ENCODE measurements around the gene PLEKHD1.
A peak's percentile ranks its signal among the peaks of the same experiment; 100 is the strongest.

PLEKHD1 gene

GRCh38 chr14:69528143-69528542 is 43.6 kb downstream of the PLEKHD1 start:
- Histone ChIP-seq H3K36me3 (no peaks in the 10 kb centered on the region), H3K4me2 (no peak overlapping the region), H3K4me1 (0 out of 20 replicates have a peak, but pooled peaks cover 0 to 6% (median 0%) of the 10 kb centered on the region in 10 experiments), H4K20me1 (no peaks in the 10 kb centered on the region; a peak in 1 of 22 replicates), H3K27me3 (no peaks in the 10 kb centered on the region), H3K9ac (no peak overlapping the region), H3K9me3 (replicated peaks in 1 of 11) (no peaks in the 10 kb centered on the region), H3K27ac (no peak overlapping the region), H3K4me3 (no peak overlapping the region)
- no peak for TF ChIP-seq Cebpa-rat (IDR thresholded peaks at IDR 0.05)

GRCh38 chr14:69528930-69529329 is 44.4 kb downstream of the PLEKHD1 start:
- Histone ChIP-seq H3K27ac (no peak overlapping the region), H3K4me2 (no peak overlapping the region), H3K9ac (no peak overlapping the region), H3K9me3 (replicated peaks in 1 of 11) (no peaks in the 10 kb centered on the region), H4K20me1 (no peaks in the 10 kb centered on the region; a peak in 1 of 22 replicates), H3K27me3 (no peaks in the 10 kb centered on the region), H3K4me3 (no peak overlapping the region), H3K36me3 (no peaks in the 10 kb centered on the region), H3K4me1 (0 out of 20 replicates have a peak, but pooled peaks cover 0 to 6% (median 0%) of the 10 kb centered on the region in 10 experiments)
- no peak for TF ChIP-seq Cebpa-rat (IDR thresholded peaks at IDR 0.05)

- no peaks in the 10 kb centered on the region; a peak in 1 of 22 replicates for H4K20me1 ChIP-seq
- no peak for TF ChIP-seq Cebpa-rat (IDR thresholded peaks at IDR 0.05)
- H3K4me2 ChIP-seq: no peak overlapping the region
- H3K36me3 ChIP-seq: no peaks in the 10 kb centered on the region
- H3K9ac ChIP-seq: no peak overlapping the region
- H3K27me3 ChIP-seq: no peaks in the 10 kb centered on the region
- no peaks in the 10 kb centered on the region for H3K9me3 ChIP-seq (replicated peaks in 1 of 11)
- no peaks in the 10 kb centered on the region for H3K4me1 ChIP-seq
- H3K4me3 ChIP-seq: no peak overlapping the region
- no peak overlapping the region for H3K27ac ChIP-seq
Observed at GRCh38 chr14:69529563-69529962, 45.0 kb downstream of the PLEKHD1 start.

- H3K27ac ChIP-seq: no peak overlapping the region
- H3K4me3 ChIP-seq: no peak overlapping the region
- H3K9me3 ChIP-seq (replicated peaks in 1 of 11): no peaks in the 10 kb centered on the region
- no peaks in the 10 kb centered on the region; a peak in 1 of 22 replicates for H4K20me1 ChIP-seq
- no peaks in the 10 kb centered on the region for H3K4me1 ChIP-seq
- no peak overlapping the region for H3K4me2 ChIP-seq
- no peaks in the 10 kb centered on the region for H3K27me3 ChIP-seq
- TF ChIP-seq Cebpa-rat (IDR thresholded peaks at IDR 0.05): no peak
- H3K9ac ChIP-seq: no peak overlapping the region
- no peaks in the 10 kb centered on the region for H3K36me3 ChIP-seq
Observed at GRCh38 chr14:69530095-69530494, 45.6 kb downstream of the PLEKHD1 start.

GRCh38 chr14:69531135-69531534 is 46.6 kb downstream of the PLEKHD1 start:
- Histone ChIP-seq H3K36me3 (no peaks in the 10 kb centered on the region), H3K4me3 (no peak overlapping the region), H3K9me3 (replicated peaks in 1 of 11) (no peaks in the 10 kb centered on the region), H3K4me1 (peaks cover 0 to 1% (median 0%) of the 10 kb centered on the region in 10 experiments; a peak in 1 of 20 replicates), H3K27ac (no peak overlapping the region), H4K20me1 (no peaks in the 10 kb centered on the region; a peak in 1 of 22 replicates), H3K27me3 (no peaks in the 10 kb centered on the region), H3K4me2 (no peak overlapping the region), H3K9ac (no peak overlapping the region)
- no peak for TF ChIP-seq Cebpa-rat (IDR thresholded peaks at IDR 0.05)

GRCh38 chr14:69532561-69533340 is 48.2 kb downstream of the PLEKHD1 start:
- H3K4me1 ChIP-seq: peaks cover 0 to 17% (median 0%) of the 10 kb centered on the region in 10 experiments; a peak in 6 of 20 replicates
- H3K27me3 ChIP-seq: no peaks in the 10 kb centered on the region
- no peaks in the 10 kb centered on the region; a peak in 1 of 22 replicates for H4K20me1 ChIP-seq
- TF ChIP-seq Cebpa-rat (IDR thresholded peaks at IDR 0.05): no peak
- no peak overlapping the region for H3K27ac ChIP-seq
- no peak overlapping the region for H3K4me3 ChIP-seq
- no peaks in the 10 kb centered on the region for H3K36me3 ChIP-seq
- H3K9ac ChIP-seq: no peak overlapping the region
- H3K9me3 ChIP-seq (replicated peaks in 1 of 11): no peaks in the 10 kb centered on the region
- no peak overlapping the region for H3K4me2 ChIP-seq

- Histone ChIP-seq H3K9me3 (replicated peaks in 1 of 11) (peaks cover 0 to 10% (median 0%) of the 10 kb centered on the region in 11 experiments; a peak in 3 of 22 replicates), H3K9ac (no peak overlapping the region), H3K4me1 (peaks cover 0 to 37% (median 3%) of the 10 kb centered on the region in 10 experiments; a peak in 9 of 20 replicates), H3K4me2 (no peak overlapping the region), H3K4me3 (no peak overlapping the region), H3K27me3 (no peaks in the 10 kb centered on the region), H4K20me1 (no peaks in the 10 kb centered on the region), H3K36me3 (no peaks in the 10 kb centered on the region), H3K27ac (no peak overlapping the region)
- no peak for TF ChIP-seq Cebpa-rat (IDR thresholded peaks at IDR 0.05)
Observed at GRCh38 chr14:69535230-69535848, 50.8 kb downstream of the PLEKHD1 start.

GRCh38 chr14:69536971-69537370 is 52.4 kb downstream of the PLEKHD1 start:
- H4K20me1 ChIP-seq: no peaks in the 10 kb centered on the region
- peak overlapping the region in 6 of 11 experiments; percentile 11 to 67 (median 24); a peak in 5 of 22 replicates for H3K4me2 ChIP-seq
- peaks cover 0 to 46% (median 5%) of the 10 kb centered on the region in 10 experiments; a peak in 9 of 20 replicates for H3K4me1 ChIP-seq
- H3K27me3 ChIP-seq: no peaks in the 10 kb centered on the region
- peak overlapping the region in 1 of 11 experiments; percentile 45; a peak in 2 of 22 replicates for H3K27ac ChIP-seq
- TF ChIP-seq Cebpa-rat (IDR thresholded peaks at IDR 0.05): no peak
- H3K36me3 ChIP-seq: no peaks in the 10 kb centered on the region
- peaks cover 0 to 10% (median 0%) of the 10 kb centered on the region in 11 experiments; a peak in 3 of 22 replicates for H3K9me3 ChIP-seq (replicated peaks in 1 of 11)
- no peak overlapping the region for H3K9ac ChIP-seq
- no peak overlapping the region for H3K4me3 ChIP-seq

DNA sequence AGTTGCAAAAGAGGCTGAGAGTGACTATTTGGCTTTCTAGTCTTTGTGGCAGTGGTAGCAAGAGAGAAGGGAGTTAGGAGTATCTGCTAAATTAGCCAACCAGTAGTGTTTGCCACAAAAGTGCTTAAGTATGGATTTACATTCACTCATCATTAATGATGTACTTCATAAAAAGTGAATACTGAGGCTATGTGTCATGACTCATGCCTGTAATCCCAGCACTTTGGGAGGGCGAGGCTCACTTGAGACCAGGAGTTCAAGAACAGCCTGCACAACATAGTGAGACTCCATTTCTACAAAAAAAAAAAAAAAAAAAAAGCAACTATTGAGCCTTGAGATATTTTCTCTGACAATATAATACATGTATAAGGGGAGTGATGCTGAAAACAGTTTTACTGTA is 53.4 kb downstream of the PLEKHD1 start:
- no peak for TF ChIP-seq Cebpa-rat (IDR thresholded peaks at IDR 0.05)
- Histone ChIP-seq H3K9me3 (replicated peaks in 1 of 11) (peaks cover 0 to 10% (median 0%) of the 10 kb centered on the region in 11 experiments; a peak in 3 of 22 replicates), H3K4me2 (peak overlapping the region in 2 of 11 experiments; percentile 48 to 67; a peak in 3 of 22 replicates), H3K27me3 (no peaks in the 10 kb centered on the region), H3K9ac (no peak overlapping the region), H4K20me1 (no peaks in the 10 kb centered on the region), H3K36me3 (no peaks in the 10 kb centered on the region), H3K27ac (no peak overlapping the region), H3K4me3 (no peak overlapping the region), H3K4me1 (peaks cover 0 to 53% (median 7%) of the 10 kb centered on the region in 10 experiments; a peak in 10 of 20 replicates)

Measured in BLaER1 treated with 17β-estradiol and CSF1 and Interleukin-3, amounts not matched to agents 10 nM and 100 nM (cell line).